ENCODE results near the gene STK25.

DNA sequence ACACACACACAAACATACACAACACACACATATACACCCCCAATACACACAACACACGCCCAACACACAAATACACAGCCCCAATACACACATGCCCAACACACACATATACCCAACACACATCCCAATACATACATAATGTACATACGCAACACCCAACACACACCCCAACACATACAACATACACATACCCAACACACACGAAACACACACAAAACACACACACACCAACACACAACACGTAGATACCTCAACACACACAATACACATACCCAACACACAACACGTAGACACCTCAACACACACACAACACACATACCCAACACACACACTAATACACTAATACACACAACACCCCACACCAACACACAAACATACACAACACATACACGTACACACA lies 8.9 kb upstream of the STK25 start:
- TF ChIP-seq, protein P1, sequence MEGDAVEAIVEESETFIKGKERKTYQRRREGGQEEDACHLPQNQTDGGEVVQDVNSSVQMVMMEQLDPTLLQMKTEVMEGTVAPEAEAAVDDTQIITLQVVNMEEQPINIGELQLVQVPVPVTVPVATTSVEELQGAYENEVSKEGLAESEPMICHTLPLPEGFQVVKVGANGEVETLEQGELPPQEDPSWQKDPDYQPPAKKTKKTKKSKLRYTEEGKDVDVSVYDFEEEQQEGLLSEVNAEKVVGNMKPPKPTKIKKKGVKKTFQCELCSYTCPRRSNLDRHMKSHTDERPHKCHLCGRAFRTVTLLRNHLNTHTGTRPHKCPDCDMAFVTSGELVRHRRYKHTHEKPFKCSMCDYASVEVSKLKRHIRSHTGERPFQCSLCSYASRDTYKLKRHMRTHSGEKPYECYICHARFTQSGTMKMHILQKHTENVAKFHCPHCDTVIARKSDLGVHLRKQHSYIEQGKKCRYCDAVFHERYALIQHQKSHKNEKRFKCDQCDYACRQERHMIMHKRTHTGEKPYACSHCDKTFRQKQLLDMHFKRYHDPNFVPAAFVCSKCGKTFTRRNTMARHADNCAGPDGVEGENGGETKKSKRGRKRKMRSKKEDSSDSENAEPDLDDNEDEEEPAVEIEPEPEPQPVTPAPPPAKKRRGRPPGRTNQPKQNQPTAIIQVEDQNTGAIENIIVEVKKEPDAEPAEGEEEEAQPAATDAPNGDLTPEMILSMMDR (IDR thresholded peaks at IDR 0.05; ENCODE audit: low read length), result no peak
- TF ChIP-seq EZH2phosphoT487 (IDR thresholded peaks at IDR 0.05; ENCODE audit: low read length), result no peak
